ENCODE measurements around the gene ADGRD1. TPM values are rescaled to one million over a fixed set of nuclear protein-coding genes. Genes with fewer than 3 reads are reported as not detected.
A peak's percentile ranks its signal among the peaks of the same experiment; 100 is the strongest.

ADGRD1 gene
- total and polyA plus RNA-seq, 2 of the 8 experiments (the other 6 are each of a cell fraction or from before 2014, with no cell fraction given), result 0.36 to 0.48 TPM

- Histone ChIP-seq H3K23ac (ENCODE audit: insufficient read length) (no peak overlapping the region), H2BK20ac (ENCODE audit: low read length) (no peak overlapping the region), H4K8ac (ENCODE audit: extremely low read depth, insufficient read depth, low read length) (0 out of 2 replicates have a peak overlapping the region, but pooled peaks have one; percentile 75), H3K23me2 (ENCODE audit: low read depth, low read length) (no peaks in the 10 kb centered on the region), H3K4me3 (ENCODE audit: extremely low read depth in 1 of 4, insufficient read depth in 2 of 4, low read depth in 3 of 4, low read length in 4 of 4) (no peak overlapping the region), H2BK5ac (ENCODE audit: low read depth, low read length) (no peak overlapping the region), H3K79me1 (ENCODE audit: low read depth, low read length) (no peaks in the 10 kb centered on the region), H3K56ac (replicated peaks; ENCODE audit: insufficient read length, low read depth, low read length) (no peak overlapping the region), H4K5ac (ENCODE audit: insufficient read length, low read depth, low read length) (no peak overlapping the region), H3K4ac (replicated peaks; ENCODE audit: insufficient read length, low read depth, low read length) (no peak overlapping the region), H3K14ac (ENCODE audit: insufficient read length) (no peak overlapping the region), H3K27ac (ENCODE audit: low read depth, low read length) (no peak overlapping the region), H4K91ac (replicated peaks; ENCODE audit: insufficient read length, low read length) (no peak overlapping the region), H3K36me3 (ENCODE audit: control insufficient read depth in 2 of 4, insufficient read depth in 4 of 4, low read length in 3 of 4) (no peaks in the 10 kb centered on the region), H3K9ac (replicated peaks in 1 of 4; ENCODE audit: extremely low read depth in 1 of 4, low read depth in 3 of 4, low read length in 3 of 4) (no peak overlapping the region), H2BK15ac (ENCODE audit: low read length) (no peak overlapping the region), H2AK5ac (ENCODE audit: low read depth, low read length) (no peak overlapping the region), H3K18ac (ENCODE audit: extremely low read depth, low read length) (no peak overlapping the region), H3K9me3 (ENCODE audit: insufficient read depth in 2 of 2, low read depth in 1 of 2, low read length in 1 of 2) (no peaks in the 10 kb centered on the region), H2AFZ (ENCODE audit: low read length) (no peak overlapping the region), H4K20me1 (replicated peaks in 1 of 2; ENCODE audit: control insufficient read depth in 1 of 2, insufficient read depth in 2 of 2, low read length in 2 of 2) (no peaks in the 10 kb centered on the region), H2BK12ac (ENCODE audit: low read depth, low read length) (no peak overlapping the region), H3K79me2 (ENCODE audit: control insufficient read depth in 1 of 2, insufficient read depth in 2 of 2, low read length in 2 of 2) (no peaks in the 10 kb centered on the region), H3K4me1 (replicated peaks in 1 of 4; ENCODE audit: control insufficient read depth in 3 of 4, insufficient read depth in 4 of 4, low read length in 3 of 4) (peaks cover 0 to 2% (median 0%) of the 10 kb centered on the region in 4 experiments; a peak in 2 of 7 replicates), H3K4me2 (ENCODE audit: insufficient read depth in 1 of 2, low read depth in 2 of 2, low read length in 2 of 2) (no peak overlapping the region), H2BK120ac (replicated peaks; ENCODE audit: low read depth, low read length) (no peak overlapping the region), H3K27me3 (replicated peaks in 1 of 4; ENCODE audit: control insufficient read depth in 3 of 4, extremely low read depth in 1 of 4, insufficient read depth in 3 of 4, low read length in 3 of 4) (no peaks in the 10 kb centered on the region; a peak in 1 of 7 replicates)
- WGBS, 2 experiments (ENCODE audit: extremely low coverage in 1 of 2, insufficient coverage in 1 of 2, insufficient read length in 1 of 2, insufficient replicate concordance in 2 of 2, low coverage in 1 of 2, low lambda C conversion rate in 2 of 2, missing lambda C conversion rate in 1 of 2), result 87% methylated on average over 12 of the region's 12 CpGs; no CpG with 5 or more reads in 1 of the 2 experiments
- DNase-seq (ENCODE audit: low read depth in 1 of 2, low spot score in 2 of 2) (no peak), FAIRE-seq (no peak)
- POLR2A ChIA-PET (ENCODE audit: partially characterized antibody), result no interaction called here
- TF ChIP-seq POU5F1 (IDR thresholded peaks at IDR 0.05; ENCODE audit: low read depth, low read length) (no peak), MAX (IDR thresholded peaks at IDR 0.05) (no peak), E2F6 (IDR thresholded peaks at IDR 0.05) (no peak), SUZ12 (IDR thresholded peaks at IDR 0.05; ENCODE audit: low read length) (no peak), CBX8 (IDR thresholded peaks at IDR 0.05; ENCODE audit: borderline replicate concordance, low read depth, low read length) (no peak), NRF1 (IDR thresholded peaks at IDR 0.05; ENCODE audit: low read depth, low read length) (no peak), RBBP5 (IDR thresholded peaks at IDR 0.05; ENCODE audit: borderline replicate concordance, low read depth, low read length) (no peak), EZH2 (IDR thresholded peaks at IDR 0.05; ENCODE audit: low read depth, low read length, severe bottlenecking) (no peak), SP1 (IDR thresholded peaks at IDR 0.05; ENCODE audit: low read depth, low read length) (no peak), CREB1 (IDR thresholded peaks at IDR 0.05) (no peak)
- CTCF ChIA-PET (ENCODE audit: partially characterized antibody), result no interaction called here
Measured at GRCh38 chr12:130978785-130979184, 25.1 kb downstream of the ADGRD1 start.

All from H1 (cell line).